GM12874 (cell line): Measurements from ENCODE around the gene RABGGTA.

Source experiments
- CTCF ChIP-seq: IDR thresholded peaks from 2 replicates; pipeline ENCODE4 v1.5.1; 2011; ENCODE audit warnings: low read depth, mild to moderate bottlenecking, control low read depth, low read length, moderate library complexity; ENCODE audit not compliant: insufficient read depth

The RABGGTA gene

GRCh38 chr14:24219080-24219479 is 52.3 kb downstream of the RABGGTA start:
- TF ChIP-seq CTCF: no peak

GRCh38 chr14:24216345-24216699 is 55.1 kb downstream of the RABGGTA start:
- no peak for TF ChIP-seq CTCF
